Stimulated activated effector memory CD8-positive, alpha-beta T cell treated with anti-CD3 and anti-CD28 coated beads, Interleukin-12 subunit alpha, Interleukin-12 subunit beta, amount 100 ng/mL, for 72 hours (primary cell): Measurements from ENCODE around the gene SLCO4C1.
"Not testable (repeated sequence)": the region's sequence is repeated elsewhere in the genome, so short reads cannot be mapped to it uniquely, and the experiment has no call there.

ENCODE experiments used
- ATAC-seq: fragments of 150-1000 bp; cut with Tn5 transposase; 2 replicates; pipeline ENCODE4 v1.10.0; 2021
- DNase-seq, 2 donors: peaks; one replicate each; pipeline ENCODE4 v3.0.0; 2021 to 2022; ENCODE audit warnings: low spot score in 2 of 2
- H3K27ac Mint-ChIP-seq: one replicate; pipeline ENCODE4 v1.8.0; 2022; ENCODE audit warnings: mild to moderate bottlenecking, mixed read lengths
- H3K36me3 Mint-ChIP-seq: one replicate; pipeline ENCODE4 v1.8.0; 2022; ENCODE audit warnings: mild to moderate bottlenecking, mixed read lengths
- H3K4me1 Mint-ChIP-seq: one replicate; pipeline ENCODE4 v1.8.0; 2022; ENCODE audit warnings: mixed read lengths
- H3K4me3 Mint-ChIP-seq: one replicate; pipeline ENCODE4 v1.8.0; 2022; ENCODE audit warnings: mild to moderate bottlenecking, mixed read lengths
- H3K9me3 Mint-ChIP-seq: one replicate; pipeline ENCODE4 v1.8.0; 2022; ENCODE audit warnings: mixed read lengths

SLCO4C1 gene, protein sequence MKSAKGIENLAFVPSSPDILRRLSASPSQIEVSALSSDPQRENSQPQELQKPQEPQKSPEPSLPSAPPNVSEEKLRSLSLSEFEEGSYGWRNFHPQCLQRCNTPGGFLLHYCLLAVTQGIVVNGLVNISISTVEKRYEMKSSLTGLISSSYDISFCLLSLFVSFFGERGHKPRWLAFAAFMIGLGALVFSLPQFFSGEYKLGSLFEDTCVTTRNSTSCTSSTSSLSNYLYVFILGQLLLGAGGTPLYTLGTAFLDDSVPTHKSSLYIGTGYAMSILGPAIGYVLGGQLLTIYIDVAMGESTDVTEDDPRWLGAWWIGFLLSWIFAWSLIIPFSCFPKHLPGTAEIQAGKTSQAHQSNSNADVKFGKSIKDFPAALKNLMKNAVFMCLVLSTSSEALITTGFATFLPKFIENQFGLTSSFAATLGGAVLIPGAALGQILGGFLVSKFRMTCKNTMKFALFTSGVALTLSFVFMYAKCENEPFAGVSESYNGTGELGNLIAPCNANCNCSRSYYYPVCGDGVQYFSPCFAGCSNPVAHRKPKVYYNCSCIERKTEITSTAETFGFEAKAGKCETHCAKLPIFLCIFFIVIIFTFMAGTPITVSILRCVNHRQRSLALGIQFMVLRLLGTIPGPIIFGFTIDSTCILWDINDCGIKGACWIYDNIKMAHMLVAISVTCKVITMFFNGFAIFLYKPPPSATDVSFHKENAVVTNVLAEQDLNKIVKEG

DNA sequence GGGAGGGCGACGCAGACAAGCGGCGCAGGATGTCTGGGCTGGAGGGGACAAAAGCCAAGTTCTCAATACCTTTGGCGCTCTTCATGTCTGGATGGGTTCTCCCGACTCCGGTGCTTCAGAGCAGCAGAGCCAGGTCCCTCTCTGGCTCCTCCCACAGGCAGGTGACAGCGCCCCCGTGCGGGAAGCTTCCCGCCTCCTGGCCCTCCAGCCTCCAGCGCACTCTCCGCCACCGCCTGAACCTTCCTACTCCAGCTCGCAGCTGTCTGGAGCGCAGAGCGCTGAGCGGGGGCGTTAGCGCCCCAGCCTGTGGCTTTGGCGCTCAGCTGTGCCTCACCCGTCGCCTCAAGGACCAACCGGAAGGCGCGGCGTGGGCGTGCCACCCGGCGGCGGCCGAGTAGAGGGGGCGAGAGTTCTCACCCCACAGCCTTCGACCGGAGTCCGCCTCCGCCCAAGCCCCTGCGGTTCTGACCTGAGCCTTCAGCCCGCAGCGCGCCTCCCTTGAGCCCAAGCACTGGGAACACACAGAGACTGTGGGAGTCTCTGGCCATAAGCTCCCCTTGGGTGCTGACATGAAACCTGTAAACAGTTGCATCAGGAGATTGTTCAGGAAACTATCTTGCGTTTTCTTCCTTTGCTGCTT is at the start of gene SLCO4C1:
SLCO4C1 (minus strand) TSS at position 107 of the 640 bp plus-strand sequence; CDS start at position 85, 22 bp downstream.
- Mint-ChIP-seq H3K9me3 (no peaks in the 10 kb centered on the region), H3K4me3 (peak within 1 kb of the TSS; percentile 78), H3K27ac (peak within 1 kb of the TSS; percentile 44), H3K36me3 (no peaks in the 10 kb centered on the region), H3K4me1 (peaks cover 12% of the 10 kb centered on the region)
- ATAC-seq (peak; percentile 98), DNase-seq (peak; percentile 55 to 85)

DNA sequence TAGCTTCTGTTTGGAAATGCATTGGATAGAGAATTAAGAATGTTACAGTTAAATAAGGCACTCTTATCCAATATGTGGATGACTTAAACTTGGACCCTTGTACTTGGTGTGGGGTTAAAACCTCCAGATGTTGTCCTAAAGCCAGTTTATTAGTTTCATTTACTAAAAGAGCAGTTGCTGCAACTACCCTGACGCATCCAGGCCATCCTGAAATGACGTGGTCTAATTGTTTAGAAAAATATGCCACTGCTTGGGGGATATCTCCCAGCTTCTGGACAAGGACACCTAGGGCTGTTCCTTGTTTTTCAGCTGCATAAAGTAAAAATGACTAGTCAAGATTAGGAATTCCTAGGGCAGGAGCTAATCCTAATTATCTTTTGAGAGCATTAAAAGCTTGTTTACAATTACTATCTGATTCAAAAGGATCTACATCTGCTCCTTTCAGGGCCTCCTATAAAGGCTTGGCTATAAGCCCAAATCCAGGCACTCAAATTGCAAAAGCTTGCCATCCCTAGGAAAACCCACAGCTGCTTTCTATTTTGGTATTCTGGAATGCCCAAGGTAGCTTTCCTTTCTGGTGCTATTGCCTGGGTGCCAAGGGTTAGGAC is 45.7 kb upstream of the SLCO4C1 start:
- Mint-ChIP-seq H3K4me3 (no peak overlapping the region), H3K4me1 (no peaks in the 10 kb centered on the region), H3K36me3 (no peaks in the 10 kb centered on the region), H3K9me3 (no peaks in the 10 kb centered on the region), H3K27ac (no peak overlapping the region)
- ATAC-seq (no peak), DNase-seq (no peak)

DNA sequence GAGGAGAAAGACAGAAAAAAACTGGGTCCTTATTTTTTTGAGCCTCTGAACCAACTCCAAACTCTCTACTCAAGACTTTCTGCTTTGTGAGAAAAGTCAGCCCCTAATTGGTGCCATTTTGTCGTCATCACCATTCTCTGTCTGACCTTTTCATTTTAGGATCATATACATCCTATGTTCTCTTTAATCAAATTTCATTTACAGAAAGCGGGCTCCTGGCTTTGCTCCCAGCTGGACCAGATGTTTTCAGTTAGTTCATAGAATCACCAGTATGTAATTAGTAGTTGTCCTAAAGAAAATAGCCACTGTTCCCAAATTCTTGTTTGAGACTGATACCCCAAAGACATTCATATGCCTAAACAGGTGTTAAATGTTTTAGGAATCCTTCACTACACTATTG is 28.6 kb upstream of the SLCO4C1 start:
- Mint-ChIP-seq H3K9me3 (no peaks in the 10 kb centered on the region), H3K4me1 (no peaks in the 10 kb centered on the region), H3K36me3 (no peaks in the 10 kb centered on the region), H3K27ac (no peak overlapping the region), H3K4me3 (no peak overlapping the region)
- DNase-seq (no peak), ATAC-seq (no peak)

DNA sequence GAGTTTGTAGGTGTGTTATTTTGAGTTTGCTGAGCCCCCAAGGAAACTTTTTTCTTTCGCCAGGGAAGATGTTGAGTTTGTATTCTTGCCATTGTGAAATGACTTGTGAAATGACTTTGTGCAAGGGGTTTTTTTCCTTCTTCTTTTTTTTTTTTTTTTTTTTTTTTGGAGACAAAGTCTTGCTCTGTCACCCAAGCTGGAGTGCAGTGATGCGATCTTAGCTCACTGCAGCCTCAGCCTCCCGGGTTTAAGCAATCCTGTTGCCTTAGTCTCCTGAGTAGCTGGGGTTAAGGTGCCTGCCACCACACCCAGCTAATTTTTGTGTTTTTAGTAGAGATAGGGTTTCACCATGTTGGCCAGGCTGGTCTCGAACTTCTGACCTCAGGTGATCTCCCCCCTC is 22.7 kb upstream of the SLCO4C1 start:
- H3K27ac Mint-ChIP-seq, H3K9me3 Mint-ChIP-seq, H3K36me3 Mint-ChIP-seq, H3K4me3 Mint-ChIP-seq, H3K4me1 Mint-ChIP-seq, DNase-seq, ATAC-seq: not testable (repeated sequence)

DNA sequence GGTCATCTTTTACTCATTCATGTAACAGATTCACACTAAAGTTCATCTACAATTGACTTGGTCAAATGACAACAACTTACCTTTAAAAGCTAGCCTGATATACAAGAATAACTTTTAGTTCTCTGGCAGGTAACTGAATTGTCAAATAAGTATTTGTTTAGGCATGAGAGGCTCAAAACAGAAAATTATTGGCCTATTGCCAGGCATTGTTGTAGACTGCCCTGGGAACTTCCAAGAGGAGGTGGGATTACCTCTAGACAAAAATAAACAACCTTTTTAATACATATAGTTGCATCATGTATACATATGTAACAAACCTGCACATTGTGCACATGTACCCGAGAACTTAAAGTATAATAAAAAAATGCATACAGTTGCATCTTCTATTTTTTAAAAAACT is 18.2 kb upstream of the SLCO4C1 start:
- H3K4me3 Mint-ChIP-seq = no peak overlapping the region
- DNase-seq (no peak), ATAC-seq (no peak)
- H3K9me3 Mint-ChIP-seq = no peaks in the 10 kb centered on the region
- no peak overlapping the region for H3K27ac Mint-ChIP-seq
- H3K4me1 Mint-ChIP-seq = no peaks in the 10 kb centered on the region
- no peaks in the 10 kb centered on the region for H3K36me3 Mint-ChIP-seq

DNA sequence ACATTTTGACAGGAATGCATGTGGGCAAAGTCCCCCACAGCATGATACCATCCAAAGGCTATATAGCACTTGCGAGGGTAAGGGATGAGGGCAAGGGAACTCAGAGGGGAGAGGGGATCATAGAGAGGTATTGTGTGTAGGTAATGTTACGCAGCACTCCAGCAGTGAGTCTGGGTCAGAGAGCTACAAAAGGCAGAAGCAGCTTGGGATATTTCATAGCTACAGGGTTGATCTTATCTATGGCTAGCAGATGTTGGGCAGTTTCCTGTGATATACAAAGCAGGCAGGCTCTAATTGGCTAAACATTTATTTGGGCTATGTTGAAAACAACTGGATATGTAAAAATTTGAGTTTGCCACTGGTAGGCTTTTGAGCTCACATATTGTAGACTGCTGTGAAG is 17.8 kb upstream of the SLCO4C1 start:
- no peak for ATAC-seq
- Mint-ChIP-seq H3K36me3 (no peaks in the 10 kb centered on the region), H3K9me3 (no peaks in the 10 kb centered on the region), H3K4me3 (no peak overlapping the region), H3K27ac (no peak overlapping the region), H3K4me1 (no peaks in the 10 kb centered on the region)
- DNase-seq = no peak

DNA sequence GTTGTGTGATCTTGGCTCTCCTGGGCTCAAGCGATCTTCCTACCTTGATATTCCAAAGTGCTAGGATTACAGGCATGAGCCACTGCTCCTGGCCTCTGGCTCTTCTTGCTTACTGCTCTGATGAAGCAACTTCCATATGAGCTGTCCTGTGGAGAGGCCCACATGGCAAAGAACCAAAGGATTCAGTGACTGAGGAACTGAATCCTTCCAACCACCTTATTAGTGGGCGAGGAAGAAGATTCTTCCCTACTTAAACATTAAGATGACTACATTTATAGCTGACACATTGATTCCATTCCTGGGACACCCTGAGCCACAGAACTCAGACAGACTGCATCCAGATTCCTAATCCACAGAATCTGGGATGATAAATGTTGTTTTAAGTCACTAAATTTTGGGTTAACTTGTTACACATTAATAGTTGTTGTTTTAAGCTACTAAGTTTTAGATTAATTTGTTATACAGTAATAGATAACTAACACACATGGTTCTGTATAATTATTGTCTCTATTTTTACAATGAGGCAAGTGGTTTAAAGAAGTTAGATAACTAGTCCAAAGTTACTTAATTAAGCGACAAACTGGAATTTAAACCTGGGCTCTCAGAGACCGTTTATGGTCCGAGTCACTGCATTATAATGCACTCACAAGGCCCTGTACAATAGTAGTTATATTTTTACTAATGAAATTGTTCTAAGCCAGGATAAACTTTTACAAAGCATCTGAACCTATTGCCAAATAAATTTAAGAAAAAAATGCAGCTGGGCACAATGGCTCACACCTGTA is 16.7 kb upstream of the SLCO4C1 start:
- no peaks in the 10 kb centered on the region for H3K36me3 Mint-ChIP-seq
- H3K9me3 Mint-ChIP-seq = no peaks in the 10 kb centered on the region
- DNase-seq = no peak
- no peak overlapping the region for H3K27ac Mint-ChIP-seq
- H3K4me3 Mint-ChIP-seq = no peak overlapping the region
- no peak for ATAC-seq
- H3K4me1 Mint-ChIP-seq = no peaks in the 10 kb centered on the region

DNA sequence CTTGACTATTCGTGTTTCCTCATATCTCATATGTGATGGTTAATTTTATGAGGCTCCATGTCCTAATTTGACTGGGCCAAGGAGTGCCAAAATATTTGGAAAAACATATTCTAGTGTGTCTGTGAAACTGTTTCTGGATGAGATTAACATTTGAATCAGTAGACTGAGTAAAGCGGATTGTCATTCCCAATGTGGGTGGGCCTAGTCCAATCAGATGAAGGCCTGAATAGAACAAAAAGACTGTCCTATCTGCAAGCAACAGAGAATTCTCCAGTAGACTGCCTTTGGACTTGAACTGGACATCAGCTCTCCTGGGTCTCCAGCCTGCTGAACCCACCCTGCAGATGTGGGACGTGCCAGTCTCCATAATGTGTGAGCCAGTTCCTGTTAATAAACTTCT is 13.5 kb upstream of the SLCO4C1 start:
- Mint-ChIP-seq H3K27ac (no peak overlapping the region), H3K36me3 (no peaks in the 10 kb centered on the region), H3K4me1 (no peaks in the 10 kb centered on the region), H3K4me3 (no peak overlapping the region), H3K9me3 (no peaks in the 10 kb centered on the region)
- ATAC-seq (no peak), DNase-seq (no peak)

DNA sequence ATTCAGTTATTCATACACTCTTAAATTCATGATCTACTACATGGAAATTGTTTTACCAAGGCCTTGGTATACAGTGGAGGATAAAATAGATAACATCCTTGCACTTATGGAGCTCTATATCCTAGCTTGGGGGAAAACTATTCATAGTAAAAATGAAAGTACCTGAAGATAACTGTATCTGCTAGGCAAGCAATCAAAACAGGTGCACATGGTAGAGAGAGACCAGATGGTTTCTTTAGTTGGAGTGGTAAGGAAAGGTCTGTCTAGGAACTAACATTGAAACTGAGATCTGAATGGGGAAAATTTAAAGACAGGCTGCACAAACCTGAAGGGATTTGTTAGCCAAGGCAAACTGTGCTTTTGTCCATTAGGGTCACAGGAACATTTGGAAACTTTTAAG is 11.1 kb upstream of the SLCO4C1 start:
- Mint-ChIP-seq H3K4me1 (no peaks in the 10 kb centered on the region), H3K4me3 (no peak overlapping the region), H3K27ac (no peak overlapping the region), H3K9me3 (no peaks in the 10 kb centered on the region), H3K36me3 (no peaks in the 10 kb centered on the region)
- ATAC-seq = no peak
- DNase-seq = no peak

DNA sequence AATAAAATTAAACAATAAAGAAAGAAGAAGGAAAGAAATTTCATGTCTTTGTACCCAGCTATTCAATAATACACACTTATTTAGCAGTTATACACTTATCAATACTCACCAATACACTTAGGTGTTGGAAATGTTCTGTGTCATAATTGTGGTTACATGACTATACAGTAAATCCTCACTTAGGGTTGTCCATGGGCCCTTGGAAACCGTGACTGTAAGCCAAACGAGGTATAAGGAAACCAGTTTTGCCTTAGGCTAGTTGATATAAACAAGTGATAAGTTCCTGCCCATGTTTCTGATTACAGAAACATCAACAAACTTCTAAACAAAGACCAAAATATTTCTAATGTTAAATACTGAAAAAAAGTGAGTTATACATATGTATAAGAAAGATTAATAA is 10.0 kb upstream of the SLCO4C1 start:
- ATAC-seq = no peak
- Mint-ChIP-seq H3K36me3 (no peaks in the 10 kb centered on the region), H3K4me3 (no peak overlapping the region), H3K27ac (no peak overlapping the region), H3K9me3 (no peaks in the 10 kb centered on the region), H3K4me1 (no peaks in the 10 kb centered on the region)
- DNase-seq = no peak

DNA sequence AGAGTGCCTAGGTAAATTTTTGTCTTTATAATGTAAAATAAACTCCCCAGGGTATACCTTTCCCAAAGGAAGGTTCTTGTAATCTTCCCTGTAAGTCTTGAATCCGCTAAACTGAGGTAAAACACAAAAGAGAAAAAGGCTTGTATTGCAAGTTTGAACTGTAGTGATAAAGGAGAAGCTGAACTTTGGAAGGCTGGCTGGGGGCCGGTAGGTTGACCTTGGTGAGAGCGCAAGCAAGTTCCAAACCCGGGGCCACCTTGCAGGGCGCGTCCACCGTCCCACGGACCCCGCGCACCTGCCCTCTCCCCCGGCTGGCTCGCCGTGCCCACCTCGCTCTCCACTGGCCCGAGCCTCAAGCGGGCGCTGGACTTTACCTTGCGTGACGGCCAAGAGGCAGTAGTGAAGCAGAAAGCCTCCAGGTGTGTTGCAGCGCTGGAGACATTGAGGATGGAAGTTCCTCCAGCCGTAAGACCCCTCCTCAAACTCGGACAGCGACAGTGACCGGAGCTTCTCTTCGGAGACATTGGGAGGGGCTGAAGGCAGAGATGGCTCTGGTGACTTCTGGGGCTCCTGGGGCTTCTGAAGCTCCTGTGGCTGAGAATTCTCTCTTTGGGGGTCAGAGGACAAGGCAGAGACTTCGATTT is 428 bp downstream of the SLCO4C1 start:
- peak in 1 of 2 donors; percentile 52 for DNase-seq
- H3K27ac Mint-ChIP-seq = peak overlapping the region; percentile 44
- no peak for ATAC-seq
- no peaks in the 10 kb centered on the region for H3K36me3 Mint-ChIP-seq
- H3K9me3 Mint-ChIP-seq = no peaks in the 10 kb centered on the region
- peaks cover 12% of the 10 kb centered on the region for H3K4me1 Mint-ChIP-seq
- peak overlapping the region; percentile 78 for H3K4me3 Mint-ChIP-seq

DNA sequence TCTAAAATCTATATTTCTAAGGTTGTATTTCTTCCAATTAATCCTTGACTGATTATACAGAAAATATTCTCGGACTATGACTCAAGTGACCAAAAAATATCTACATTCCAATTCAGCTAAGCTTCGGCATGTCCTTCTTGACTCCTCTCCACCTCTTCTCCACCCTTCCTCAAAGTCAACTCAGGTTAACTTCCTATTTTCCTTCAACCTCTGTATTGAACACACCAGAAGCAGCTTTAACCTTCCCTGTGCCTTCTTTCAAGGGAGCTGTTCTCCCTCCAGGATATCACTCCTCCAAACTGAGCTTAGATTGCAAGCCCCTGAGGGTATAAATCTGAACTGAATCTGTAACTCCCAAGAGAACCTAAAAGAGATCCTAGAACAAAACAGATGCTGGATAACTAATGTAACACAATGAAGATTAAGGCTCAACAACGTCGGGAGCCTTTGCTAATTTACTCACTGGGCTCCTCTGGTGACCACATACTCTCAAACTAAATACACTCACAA is 1.1 kb downstream of the SLCO4C1 start:
- Mint-ChIP-seq H3K27ac (no peak overlapping the region), H3K9me3 (no peaks in the 10 kb centered on the region)
- ATAC-seq = no peak

DNA sequence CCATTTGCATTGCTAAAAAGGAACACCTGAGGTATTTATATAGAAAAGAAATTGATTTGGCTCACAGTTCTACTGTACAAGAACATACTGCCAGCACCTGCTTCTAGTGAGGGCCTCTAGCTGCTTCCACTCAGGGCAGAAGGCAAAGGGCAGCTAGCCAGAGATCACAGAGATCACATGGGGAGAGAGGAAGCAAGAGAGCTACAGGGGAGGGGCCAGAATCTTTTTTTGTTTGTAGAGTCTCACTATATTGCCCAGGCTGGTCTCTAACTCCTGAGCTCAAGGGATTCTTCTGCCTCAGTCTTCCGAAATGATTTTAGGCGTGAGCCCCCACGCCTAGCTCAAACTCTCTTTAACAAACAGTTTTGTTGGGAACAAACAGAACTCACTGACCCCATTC is 6.1 kb downstream of the SLCO4C1 start:
- Mint-ChIP-seq H3K4me3 (no peak overlapping the region), H3K4me1 (peaks cover 3% of the 10 kb centered on the region)
- ATAC-seq = no peak

More for the DNA sequence above, 1.1 kb downstream of the SLCO4C1 start:
- H3K36me3 Mint-ChIP-seq = no peaks in the 10 kb centered on the region
- no peak for DNase-seq
- peak overlapping the region; percentile 78 for H3K4me3 Mint-ChIP-seq
- H3K4me1 Mint-ChIP-seq = peaks cover 12% of the 10 kb centered on the region

DNA sequence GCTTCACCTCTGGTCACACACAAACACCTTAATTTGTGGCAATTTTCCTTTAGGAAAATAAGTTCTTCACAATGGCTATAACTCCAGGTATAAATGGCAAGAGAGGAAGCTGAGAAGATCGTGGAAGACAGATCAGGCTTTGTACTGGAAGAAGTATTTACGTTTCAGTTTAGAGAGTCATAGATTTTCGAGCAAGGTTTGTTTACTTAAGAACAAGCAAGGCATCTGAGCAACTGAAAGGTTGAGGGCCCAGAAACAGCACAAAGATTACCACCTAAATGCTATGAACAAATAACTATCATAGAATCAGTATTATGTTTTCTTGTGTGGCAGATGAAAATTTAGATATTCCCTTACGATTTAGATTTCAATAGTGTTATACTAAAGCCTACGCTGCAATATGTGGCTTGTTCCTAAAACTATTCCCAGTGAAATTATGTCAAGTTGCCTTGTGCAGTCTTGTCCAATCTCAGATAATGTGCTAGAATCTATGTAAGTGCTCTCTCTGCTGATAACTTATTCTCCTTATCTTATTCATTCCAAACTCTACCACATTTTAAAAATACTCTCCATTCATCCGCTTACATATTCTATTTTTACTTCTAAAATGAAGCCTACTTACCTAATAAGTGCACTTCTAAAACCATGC is 6.7 kb downstream of the SLCO4C1 start:
- Mint-ChIP-seq H3K4me1 (peaks cover 1% of the 10 kb centered on the region), H3K36me3 (no peaks in the 10 kb centered on the region), H3K4me3 (no peak overlapping the region), H3K27ac (no peak overlapping the region), H3K9me3 (no peaks in the 10 kb centered on the region)
- DNase-seq (no peak), ATAC-seq (no peak)

More for the DNA sequence above, 6.1 kb downstream of the SLCO4C1 start:
- Mint-ChIP-seq H3K27ac (no peak overlapping the region), H3K36me3 (no peaks in the 10 kb centered on the region), H3K9me3 (no peaks in the 10 kb centered on the region)
- no peak for DNase-seq
